Stimulated activated CD4-positive, alpha-beta T cell treated with anti-CD3 and anti-CD28 coated beads, Interleukin-1b, Interleukin-23, amount 100 ng/mL, for 4 hours (primary cell): ENCODE measurements around the gene TNFAIP8L2.

ENCODE experiments used
- DNase-seq, 2 donors: peaks; one replicate each; pipeline ENCODE4 v3.0.0-alpha.2; 2020; ENCODE audit warnings: low read depth in 2 of 2

The TNFAIP8L2 gene

GRCh38 chr1:151156515-151156819 lies at the start of gene TNFAIP8L2:
Gene TNFAIP8L2 (plus strand): TSS chr1:151156649. CDS start chr1:151158698, 2,049 bp downstream.
- DNase-seq: peak; percentile 54 to 70

- DNase-seq: no peak
Measured at GRCh38 chr1:151106894-151107293, 49.6 kb upstream of the TNFAIP8L2 start.

GRCh38 chr1:151108331-151108730 lies 48.1 kb upstream of the TNFAIP8L2 start:
- DNase-seq: no peak

GRCh38 chr1:151113877-151114276 lies 42.6 kb upstream of the TNFAIP8L2 start:
- DNase-seq: no peak

- DNase-seq: no peak
Measured at GRCh38 chr1:151124763-151125403, 31.6 kb upstream of the TNFAIP8L2 start.

GRCh38 chr1:151128800-151129199 lies 27.6 kb upstream of the TNFAIP8L2 start:
- DNase-seq: no peak

- DNase-seq: peak; percentile 69 to 70
Measured at GRCh38 chr1:151130987-151131586, 25.4 kb upstream of the TNFAIP8L2 start.

- no peak for DNase-seq
Measured at GRCh38 chr1:151131701-151132334, 24.6 kb upstream of the TNFAIP8L2 start.

- DNase-seq: no peak
Measured at GRCh38 chr1:151132335-151133017, 24.0 kb upstream of the TNFAIP8L2 start.

GRCh38 chr1:151133018-151133806 lies 23.2 kb upstream of the TNFAIP8L2 start:
- no peak for DNase-seq

GRCh38 chr1:151134396-151134795 lies 22.1 kb upstream of the TNFAIP8L2 start:
- DNase-seq: no peak

- DNase-seq: no peak
Measured at GRCh38 chr1:151134991-151135390, 21.5 kb upstream of the TNFAIP8L2 start.

- no peak for DNase-seq
Measured at GRCh38 chr1:151135433-151136385, 20.7 kb upstream of the TNFAIP8L2 start.

- DNase-seq: no peak
Measured at GRCh38 chr1:151137789-151138188, 18.7 kb upstream of the TNFAIP8L2 start.

GRCh38 chr1:151142411-151143056 lies 13.9 kb upstream of the TNFAIP8L2 start:
- no peak for DNase-seq

- DNase-seq: no peak
Measured at GRCh38 chr1:151143057-151143435, 13.4 kb upstream of the TNFAIP8L2 start.

- no peak for DNase-seq
Measured at GRCh38 chr1:151143986-151144385, 12.5 kb upstream of the TNFAIP8L2 start.

- DNase-seq: no peak
Measured at GRCh38 chr1:151144474-151145303, 11.8 kb upstream of the TNFAIP8L2 start.

GRCh38 chr1:151145304-151146071 lies 11.0 kb upstream of the TNFAIP8L2 start:
- DNase-seq: no peak
